Endothelial cell (in vitro differentiated cells): Measurements from ENCODE around the gene SH3YL1. TPM values are rescaled to one million over a fixed set of nuclear protein-coding genes. Genes with fewer than 3 reads are reported as not detected.
"Not testable (repeated sequence)": the region's sequence is repeated elsewhere in the genome, so short reads cannot be mapped to it uniquely, and the experiment has no call there.

Experiments
- DNase-seq: peaks from one replicate; pipeline ENCODE4 v3.0.0; 2021; ENCODE audit warnings: low spot score
- H3K27ac Mint-ChIP-seq: one replicate; pipeline ENCODE4 v1.8.0; 2021; ENCODE audit warnings: mixed read lengths, inconsistent platforms; ENCODE audit not compliant: unreplicated experiment
- H3K27me3 Mint-ChIP-seq: one replicate; pipeline ENCODE4 v1.8.0; 2021; ENCODE audit warnings: mild to moderate bottlenecking, moderate library complexity, mixed read lengths, inconsistent platforms; ENCODE audit not compliant: unreplicated experiment
- H3K36me3 Mint-ChIP-seq: one replicate; pipeline ENCODE4 v1.8.0; 2021; ENCODE audit warnings: mild to moderate bottlenecking, low read depth, mixed read lengths, inconsistent platforms; ENCODE audit not compliant: unreplicated experiment
- H3K4me1 Mint-ChIP-seq: one replicate; pipeline ENCODE4 v1.8.0; 2021; ENCODE audit warnings: mild to moderate bottlenecking, mixed read lengths, inconsistent platforms; ENCODE audit not compliant: unreplicated experiment
- H3K4me3 Mint-ChIP-seq: one replicate; pipeline ENCODE4 v1.8.0; 2021; ENCODE audit warnings: mild to moderate bottlenecking, mixed read lengths, inconsistent platforms; ENCODE audit not compliant: unreplicated experiment
- H3K9me3 Mint-ChIP-seq: one replicate; pipeline ENCODE4 v1.8.0; 2021; ENCODE audit warnings: mixed read lengths, inconsistent platforms; ENCODE audit not compliant: unreplicated experiment
- total RNA-seq: library from RNA; stranded (reverse); fragmentation: NEBNext Ultra II Directional; extraction: Animal tissue kit (Norgen Biotek cat#: 25700); gene quantifications from one replicate; pipeline ENCODE4 v1.2.1, GENCODE V29; 2021; ENCODE audit not compliant: unreplicated experiment
- TF ChIP-seq, protein P1 (sequence below): fragments of 200-600 bp; sonication (generic); IDR thresholded peaks from one replicate; pipeline ENCODE4 v1.5.0; 2021; ENCODE audit warnings: antibody characterized with exemption; ENCODE audit not compliant: unreplicated experiment

Gene SH3YL1
- total RNA-seq, 1 donor from 2014 or later: 35.8 TPM

DNA sequence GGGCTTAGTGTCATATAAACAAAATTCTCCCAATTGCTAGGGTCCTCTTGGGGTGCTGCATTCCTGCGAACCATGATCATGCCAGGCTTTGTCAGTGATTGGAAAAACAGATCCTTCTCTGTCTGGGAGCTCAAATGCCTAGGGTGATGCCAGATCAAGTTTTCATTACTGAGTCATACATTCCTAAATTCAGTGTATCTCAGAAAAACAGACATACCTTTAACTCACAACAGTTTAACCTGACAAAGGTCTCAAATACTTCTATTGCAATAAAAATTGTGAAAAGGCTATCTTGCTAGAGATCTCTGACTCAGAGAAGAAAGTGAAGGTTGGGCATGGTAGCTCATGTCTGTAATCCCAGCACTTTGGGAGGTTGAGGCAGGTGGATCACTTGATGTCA, 86.9 kb downstream of the SH3YL1 start:
- DNase-seq: no peak
- peaks cover 4% of the 10 kb centered on the region for H3K9me3 Mint-ChIP-seq
- TF ChIP-seq, protein P1, sequence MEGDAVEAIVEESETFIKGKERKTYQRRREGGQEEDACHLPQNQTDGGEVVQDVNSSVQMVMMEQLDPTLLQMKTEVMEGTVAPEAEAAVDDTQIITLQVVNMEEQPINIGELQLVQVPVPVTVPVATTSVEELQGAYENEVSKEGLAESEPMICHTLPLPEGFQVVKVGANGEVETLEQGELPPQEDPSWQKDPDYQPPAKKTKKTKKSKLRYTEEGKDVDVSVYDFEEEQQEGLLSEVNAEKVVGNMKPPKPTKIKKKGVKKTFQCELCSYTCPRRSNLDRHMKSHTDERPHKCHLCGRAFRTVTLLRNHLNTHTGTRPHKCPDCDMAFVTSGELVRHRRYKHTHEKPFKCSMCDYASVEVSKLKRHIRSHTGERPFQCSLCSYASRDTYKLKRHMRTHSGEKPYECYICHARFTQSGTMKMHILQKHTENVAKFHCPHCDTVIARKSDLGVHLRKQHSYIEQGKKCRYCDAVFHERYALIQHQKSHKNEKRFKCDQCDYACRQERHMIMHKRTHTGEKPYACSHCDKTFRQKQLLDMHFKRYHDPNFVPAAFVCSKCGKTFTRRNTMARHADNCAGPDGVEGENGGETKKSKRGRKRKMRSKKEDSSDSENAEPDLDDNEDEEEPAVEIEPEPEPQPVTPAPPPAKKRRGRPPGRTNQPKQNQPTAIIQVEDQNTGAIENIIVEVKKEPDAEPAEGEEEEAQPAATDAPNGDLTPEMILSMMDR: no peak
- no peak overlapping the region for H3K27ac Mint-ChIP-seq
- H3K36me3 Mint-ChIP-seq: peaks cover 3% of the 10 kb centered on the region
- H3K4me1 Mint-ChIP-seq: no peaks in the 10 kb centered on the region
- H3K4me3 Mint-ChIP-seq: no peak overlapping the region
- H3K27me3 Mint-ChIP-seq: no peaks in the 10 kb centered on the region

DNA sequence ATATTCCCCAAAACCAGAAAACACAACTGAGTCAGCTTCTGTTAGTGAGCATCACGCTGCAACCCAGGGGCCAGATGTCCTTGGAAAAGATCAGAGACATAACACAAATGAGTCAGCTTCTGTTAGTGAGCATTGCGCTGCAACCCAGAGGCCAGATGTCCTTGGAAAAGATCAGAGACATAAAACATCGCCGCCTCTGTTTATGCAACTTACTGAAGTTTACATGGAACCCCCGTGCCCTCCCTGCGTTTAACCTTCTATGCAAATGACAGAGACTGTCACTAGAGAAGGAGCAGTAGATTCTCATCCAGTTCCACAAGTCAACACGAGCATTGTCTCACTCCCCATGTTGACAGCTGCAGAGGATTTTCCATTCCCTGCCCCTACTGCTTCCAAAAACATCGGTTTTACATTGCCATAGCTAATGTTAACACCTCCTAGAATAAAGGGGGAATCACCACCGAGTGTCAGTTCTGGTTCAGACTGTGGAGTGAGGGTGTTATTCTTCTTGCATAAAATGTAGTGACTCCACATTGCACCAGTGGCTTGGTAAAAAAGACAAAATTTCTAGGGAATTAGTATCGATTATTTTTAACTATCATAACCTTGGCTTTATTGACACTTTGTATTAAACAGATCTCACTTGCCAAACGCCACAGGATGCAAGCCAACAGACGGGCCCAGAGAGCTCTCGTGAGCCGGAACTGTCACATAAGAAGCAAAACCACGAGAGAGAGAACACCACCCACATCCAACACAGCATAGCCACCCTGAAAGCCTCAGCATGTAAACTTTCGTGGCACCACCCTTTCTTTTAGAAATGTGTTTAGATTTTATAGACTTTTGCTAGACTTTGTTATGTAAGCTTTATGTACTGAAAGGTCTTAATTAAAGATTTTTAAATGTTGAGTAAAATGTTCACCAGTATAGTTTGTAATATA, 87.7 kb downstream of the SH3YL1 start:
- H3K36me3 Mint-ChIP-seq: peaks cover 3% of the 10 kb centered on the region
- peaks cover 4% of the 10 kb centered on the region for H3K9me3 Mint-ChIP-seq
- TF ChIP-seq, protein P1: no peak
- no peaks in the 10 kb centered on the region for H3K4me1 Mint-ChIP-seq
- no peak for DNase-seq
- H3K27ac Mint-ChIP-seq: no peak overlapping the region
- H3K27me3 Mint-ChIP-seq: no peaks in the 10 kb centered on the region
- no peak overlapping the region for H3K4me3 Mint-ChIP-seq

DNA sequence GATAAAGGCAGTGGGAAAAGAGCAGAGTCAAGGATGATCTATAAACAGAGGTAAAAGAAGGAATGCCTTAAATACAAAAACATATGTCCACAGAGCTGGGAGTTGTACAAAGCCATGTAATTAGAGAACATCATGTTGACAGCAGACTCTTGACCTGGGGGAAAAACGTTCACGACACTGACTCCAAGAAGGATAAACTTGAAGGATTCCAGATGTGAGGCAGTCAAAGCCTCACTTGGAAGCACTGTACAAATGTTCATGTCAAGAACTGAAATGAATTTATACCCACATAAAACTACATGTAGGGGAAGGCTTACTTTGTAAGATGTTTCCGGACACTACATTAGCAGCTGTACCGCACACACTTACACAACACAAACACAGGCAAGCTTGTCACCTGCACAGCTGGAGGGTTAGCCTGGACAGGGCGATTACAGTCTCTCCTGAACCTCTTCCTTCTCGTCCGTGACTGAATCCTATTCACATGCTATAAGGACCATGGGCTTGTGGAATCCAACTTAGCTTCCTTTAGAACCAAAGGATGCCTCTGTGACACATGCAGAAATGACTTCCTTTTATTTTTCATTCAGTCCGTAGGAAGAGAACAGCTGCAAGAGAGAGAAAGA, 88.6 kb downstream of the SH3YL1 start:
- Mint-ChIP-seq H3K36me3 (peaks cover 3% of the 10 kb centered on the region), H3K4me1 (peaks cover 4% of the 10 kb centered on the region), H3K4me3 (no peak overlapping the region), H3K9me3 (peaks cover 4% of the 10 kb centered on the region), H3K27ac (no peak overlapping the region), H3K27me3 (no peaks in the 10 kb centered on the region)
- DNase-seq: no peak
- TF ChIP-seq, protein P1: no peak

DNA sequence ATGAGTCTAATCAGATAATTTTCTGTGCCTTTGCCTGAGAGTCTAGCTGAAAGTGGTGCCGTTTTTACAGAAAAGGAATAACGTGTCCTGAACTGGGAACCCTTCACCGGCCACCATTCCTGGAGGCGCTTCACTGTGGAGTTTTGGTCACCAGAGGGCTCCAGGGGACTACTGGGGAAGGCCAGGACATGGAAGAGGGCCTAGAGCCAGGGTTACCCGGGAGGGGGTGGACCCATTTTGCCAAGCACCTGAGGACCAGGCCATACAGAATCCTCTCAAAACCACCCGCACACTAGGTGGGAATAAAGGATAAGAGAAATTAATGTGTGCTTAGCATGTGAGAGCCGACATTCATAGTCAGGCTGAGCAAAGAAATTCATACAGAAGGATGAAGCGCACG, 91.7 kb downstream of the SH3YL1 start:
- DNase-seq: peak; percentile 46
- H3K27me3 Mint-ChIP-seq, H3K4me3 Mint-ChIP-seq, H3K27ac Mint-ChIP-seq, H3K9me3 Mint-ChIP-seq, H3K36me3 Mint-ChIP-seq, H3K4me1 Mint-ChIP-seq: not testable (repeated sequence)

DNA sequence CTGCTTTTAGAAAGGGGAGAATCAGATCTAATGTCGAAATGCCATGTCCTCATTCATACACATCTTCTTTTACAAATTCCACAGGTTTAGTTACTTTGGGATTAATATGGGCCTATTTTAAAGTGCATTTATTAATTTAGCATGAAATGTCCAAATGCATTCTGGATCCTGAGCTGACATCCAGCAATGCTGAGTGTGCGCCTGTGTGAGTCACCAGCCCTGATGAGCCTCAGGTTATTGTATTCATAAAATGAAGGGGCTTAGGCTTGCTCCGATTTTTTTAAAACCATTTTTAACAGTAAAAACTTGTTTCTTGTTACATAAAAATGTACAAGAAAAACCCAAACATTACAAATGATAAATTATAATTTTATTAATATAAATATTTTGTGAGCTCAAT, 94.1 kb downstream of the SH3YL1 start:
- H3K36me3 Mint-ChIP-seq: no peaks in the 10 kb centered on the region
- no peaks in the 10 kb centered on the region for H3K27me3 Mint-ChIP-seq
- no peak overlapping the region for H3K27ac Mint-ChIP-seq
- H3K4me1 Mint-ChIP-seq: peaks cover 5% of the 10 kb centered on the region
- no peak for DNase-seq
- H3K4me3 Mint-ChIP-seq: no peak overlapping the region
- no peaks in the 10 kb centered on the region for H3K9me3 Mint-ChIP-seq
- TF ChIP-seq, protein P1: no peak

Other genes with a start within 250 kb of the SH3YL1 start
- gene FAM110C, start 217.5 kb downstream of the SH3YL1 start, total RNA-seq: 0.08 TPM
- gene ACP1, start 915 bp upstream of the SH3YL1 start, total RNA-seq: 104 TPM
- 3.2 TPM for gene ALKAL2, start 24.1 kb upstream of the SH3YL1 start, total RNA-seq